Measurements from ENCODE around the gene NUCKS1. TPM values are rescaled to one million over a fixed set of nuclear protein-coding genes. Genes with fewer than 3 reads are reported as not detected.

NUCKS1 gene, protein sequence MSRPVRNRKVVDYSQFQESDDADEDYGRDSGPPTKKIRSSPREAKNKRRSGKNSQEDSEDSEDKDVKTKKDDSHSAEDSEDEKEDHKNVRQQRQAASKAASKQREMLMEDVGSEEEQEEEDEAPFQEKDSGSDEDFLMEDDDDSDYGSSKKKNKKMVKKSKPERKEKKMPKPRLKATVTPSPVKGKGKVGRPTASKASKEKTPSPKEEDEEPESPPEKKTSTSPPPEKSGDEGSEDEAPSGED
- 85.8 and 128 TPM in 2 replicates for total RNA-seq

GRCh38 chr1:205750138-205751035 is at the start of gene NUCKS1:
Gene NUCKS1, minus strand, starts transcription at chr1:205750182. Its CDS starts 209 bp downstream, at chr1:205749973.
- peak; percentile 99 for DNase-seq (ENCODE audit: low read depth in 2 of 2)

GRCh38 chr1:205798577-205798976 is 48.6 kb upstream of the NUCKS1 start:
- DNase-seq (ENCODE audit: low read depth in 2 of 2), result no peak

- DNase-seq (ENCODE audit: low read depth in 2 of 2), result no peak
Measured at GRCh38 chr1:205797168-205797567, 47.2 kb upstream of the NUCKS1 start.

- DNase-seq (ENCODE audit: low read depth in 2 of 2), result no peak
Measured at GRCh38 chr1:205794011-205794730, 44.2 kb upstream of the NUCKS1 start.

DNA sequence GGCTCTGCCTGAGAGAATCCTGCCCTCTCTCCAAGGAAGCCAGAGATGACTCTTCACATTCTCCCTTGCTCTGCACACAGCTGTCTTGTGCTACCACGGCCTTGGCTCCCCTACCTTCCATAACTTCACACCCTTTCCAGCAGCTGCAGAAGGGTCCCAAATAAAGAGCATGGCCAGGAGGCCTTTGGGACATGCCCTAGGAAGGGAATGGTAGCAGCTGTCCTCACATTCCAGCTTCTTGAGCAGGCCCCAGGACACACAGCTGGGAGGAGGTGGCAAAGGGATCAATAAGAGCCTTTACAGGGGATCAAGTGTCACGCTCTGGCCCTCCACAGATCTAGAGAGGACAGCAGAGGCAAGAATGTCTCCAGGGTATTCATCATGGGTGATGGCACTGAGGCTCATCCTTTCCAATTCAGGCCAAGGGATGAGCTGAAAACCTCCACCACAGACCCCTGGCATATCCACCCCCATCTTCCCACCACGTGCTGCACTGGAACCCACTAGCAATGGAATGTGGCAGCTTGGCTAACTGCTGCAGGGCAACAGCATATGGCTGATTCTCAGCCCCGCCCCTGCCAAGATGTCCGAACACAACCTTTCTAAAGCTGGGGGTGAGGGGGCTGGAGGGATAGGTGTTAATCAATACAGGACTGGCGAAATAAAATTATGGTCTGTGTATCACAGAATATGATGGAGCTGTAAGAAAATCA is 43.1 kb upstream of the NUCKS1 start:
- DNase-seq (ENCODE audit: low read depth in 2 of 2), result no peak

GRCh38 chr1:205792481-205792881 is 42.5 kb upstream of the NUCKS1 start:
- DNase-seq (ENCODE audit: low read depth in 2 of 2), result no peak

DNA sequence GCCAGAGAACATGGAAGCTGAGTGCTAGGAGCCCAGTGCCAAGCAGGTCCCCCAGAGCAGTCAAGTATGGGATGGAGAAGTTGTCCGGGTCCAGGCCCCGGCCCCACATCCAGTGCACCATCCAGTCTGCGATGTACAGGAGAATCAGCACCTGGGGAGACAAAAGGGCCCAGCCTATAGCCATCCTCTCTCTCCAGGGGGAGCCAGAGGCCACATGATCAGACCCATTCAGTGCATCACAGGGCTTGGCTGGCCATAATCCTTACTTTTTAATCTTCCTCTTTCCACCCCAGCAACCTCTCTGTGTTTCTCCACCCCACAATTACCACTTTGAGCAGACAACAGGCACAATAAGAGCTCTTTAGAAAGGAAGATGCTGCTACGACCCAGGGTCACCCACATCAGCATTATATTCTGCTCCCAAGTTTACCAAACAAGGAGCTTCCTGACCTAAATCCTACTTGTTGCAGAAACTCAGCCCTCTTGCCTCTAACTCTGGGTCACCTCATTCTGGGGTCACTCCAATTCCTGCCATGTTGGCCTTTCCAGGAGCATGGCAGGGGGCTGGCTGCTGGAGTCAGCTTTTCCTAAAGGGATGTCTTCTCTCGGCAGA is 41.7 kb upstream of the NUCKS1 start:
- DNase-seq (ENCODE audit: low read depth in 2 of 2), result peak; percentile 39 to 66

- no peak for DNase-seq (ENCODE audit: low read depth in 2 of 2)
Measured at GRCh38 chr1:205787287-205787916, 37.4 kb upstream of the NUCKS1 start.

DNA sequence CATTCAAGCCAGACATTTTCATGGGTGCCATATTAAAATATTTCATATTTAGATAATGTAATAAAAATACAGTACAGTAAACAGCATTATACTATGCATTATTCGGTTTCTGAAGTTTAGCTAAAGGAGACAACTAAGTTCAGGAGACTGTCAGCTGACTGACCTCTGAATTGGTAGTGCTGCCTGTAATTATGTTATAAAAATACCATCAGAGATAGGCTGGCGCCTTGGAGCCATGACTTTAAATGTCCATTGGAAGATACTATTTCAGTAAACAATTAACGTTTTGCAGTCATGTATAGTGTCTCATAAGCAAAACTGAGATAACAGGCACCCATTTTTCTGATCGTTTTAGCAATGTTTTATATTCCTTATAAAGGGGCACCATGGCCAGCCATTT is 36.6 kb upstream of the NUCKS1 start:
- no peak for DNase-seq (ENCODE audit: low read depth in 2 of 2)

- DNase-seq (ENCODE audit: low read depth in 2 of 2), result no peak
Measured at GRCh38 chr1:205785446-205785845, 35.5 kb upstream of the NUCKS1 start.

GRCh38 chr1:205783904-205784303 is 33.9 kb upstream of the NUCKS1 start:
- no peak for DNase-seq (ENCODE audit: low read depth in 2 of 2)

DNA sequence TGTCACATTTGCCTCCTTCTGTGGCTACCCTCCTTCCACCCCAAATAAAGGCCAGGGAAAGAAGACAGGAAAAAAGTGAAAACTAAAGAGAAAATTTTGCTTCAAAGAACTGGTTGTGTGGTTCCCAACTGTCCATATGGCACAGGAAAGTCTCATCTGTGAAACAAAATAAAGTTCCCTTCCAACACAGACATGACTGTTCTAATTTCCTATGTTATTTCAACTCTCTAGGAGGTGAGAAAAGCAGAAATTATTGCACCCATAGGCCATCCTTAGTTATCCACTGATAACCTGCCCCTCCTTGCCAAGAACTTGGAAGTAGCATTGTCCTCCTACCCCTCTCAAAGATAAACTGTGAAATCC is 33.4 kb upstream of the NUCKS1 start:
- DNase-seq (ENCODE audit: low read depth in 2 of 2), result no peak

DNA sequence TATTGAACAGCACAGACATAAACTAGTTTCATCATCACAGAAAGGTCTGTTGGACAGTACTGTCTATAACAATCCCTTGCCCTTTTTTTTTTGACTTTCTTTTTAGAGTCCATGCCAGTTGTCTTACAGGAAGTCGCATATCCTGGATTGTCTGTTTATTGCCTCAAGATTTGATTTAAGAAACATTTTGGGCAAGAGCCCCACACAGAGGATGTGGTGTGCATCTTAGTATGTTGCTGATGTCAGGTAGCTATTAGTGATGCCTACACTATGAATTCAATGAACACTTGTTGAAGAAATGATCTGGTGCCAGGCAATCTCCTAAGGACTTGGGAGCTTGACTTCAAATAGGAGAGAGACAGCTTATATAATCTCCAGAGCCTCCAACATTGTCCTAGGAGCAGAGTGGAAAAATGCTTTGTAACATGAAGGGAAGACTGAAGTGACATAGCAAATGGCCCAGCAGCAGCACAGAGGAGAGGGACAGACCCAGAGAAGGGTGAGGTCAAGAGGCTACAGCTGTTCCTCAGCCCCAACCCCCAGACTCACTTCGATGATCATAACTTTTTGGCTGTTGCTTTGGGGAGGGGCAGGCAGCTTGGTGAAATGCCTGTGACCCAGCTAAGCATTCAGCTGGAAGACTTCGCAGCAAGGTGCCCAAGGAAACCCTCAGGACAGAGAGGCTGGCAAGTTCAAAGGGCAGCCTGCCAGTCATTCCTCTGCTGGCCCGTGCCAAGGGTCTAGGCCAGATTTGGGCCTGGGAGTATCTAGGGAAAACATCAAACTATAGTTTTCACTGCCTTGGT is 32.8 kb upstream of the NUCKS1 start:
- DNase-seq (ENCODE audit: low read depth in 2 of 2), result no peak

DNA sequence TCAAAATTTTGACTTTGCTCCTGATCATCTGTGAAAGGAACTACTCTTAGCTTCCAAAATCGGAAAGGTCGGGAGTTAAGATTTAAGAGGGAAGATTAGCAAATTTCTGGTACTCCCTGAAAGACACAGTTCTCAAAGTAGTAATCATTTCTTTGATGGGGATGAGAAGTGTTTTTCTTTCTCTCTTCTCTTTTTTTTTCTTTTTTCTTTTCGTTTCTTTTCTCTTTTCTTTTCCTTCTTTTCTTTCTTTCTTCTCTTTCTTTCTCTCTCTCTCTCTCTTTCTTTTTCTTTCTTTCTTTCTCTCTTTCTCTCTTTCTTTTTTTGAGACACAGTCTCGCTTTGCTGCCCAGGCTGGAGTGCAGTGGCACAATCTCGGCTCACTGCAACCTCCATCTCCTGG is 30.4 kb upstream of the NUCKS1 start:
- DNase-seq (ENCODE audit: low read depth in 2 of 2), result no peak

DNA sequence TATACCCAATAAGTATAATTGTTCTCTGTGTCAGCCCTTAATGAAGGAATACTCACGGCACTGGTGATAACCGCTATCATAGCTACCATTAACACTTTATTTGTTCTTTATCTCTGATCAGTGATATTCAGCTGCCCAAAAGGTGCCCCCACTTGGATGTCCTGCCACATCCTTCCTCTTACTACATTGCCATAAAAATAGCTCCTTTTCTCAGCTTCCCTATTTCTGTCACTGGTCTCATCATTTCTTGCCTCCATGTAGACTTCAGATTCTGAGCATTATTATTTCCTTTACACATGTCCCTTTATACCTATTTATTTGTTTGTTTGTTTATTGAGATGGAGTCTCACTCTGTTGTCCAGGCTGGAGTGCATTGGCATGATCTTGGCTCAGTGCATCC is 28.0 kb upstream of the NUCKS1 start:
- no peak for DNase-seq (ENCODE audit: low read depth in 2 of 2)

DNA sequence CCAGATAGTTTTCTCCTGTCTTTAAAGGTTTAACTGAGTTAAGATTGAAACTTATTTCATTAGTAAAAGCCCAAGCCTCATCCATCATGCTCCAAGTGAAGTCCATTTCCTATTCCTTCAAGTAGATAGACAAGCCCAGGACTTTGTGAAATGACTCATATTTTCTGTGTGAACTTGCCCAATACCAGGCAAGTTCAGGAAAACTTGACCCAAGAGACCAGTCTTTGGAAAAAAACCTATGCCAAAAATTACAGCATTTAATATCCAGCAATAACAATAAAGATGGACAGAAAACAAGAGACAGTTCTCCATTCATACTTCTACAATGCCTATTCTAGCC is 25.7 kb upstream of the NUCKS1 start:
- DNase-seq (ENCODE audit: low read depth in 2 of 2), result peak; percentile 48 to 62

- DNase-seq (ENCODE audit: low read depth in 2 of 2), result peak; percentile 66 to 79
Measured at GRCh38 chr1:205775015-205775716, 25.2 kb upstream of the NUCKS1 start, which contains the start of gene RAB29. Gene RAB29, minus strand, starts transcription at chr1:205775482. Its CDS starts 526 bp downstream, at chr1:205774956.

- peak in 1 of 2 donors; percentile 16 for DNase-seq (ENCODE audit: low read depth in 2 of 2)
Measured at GRCh38 chr1:205774198-205775014, 24.4 kb upstream of the NUCKS1 start.
